HL-60 (cell line): Measurements from ENCODE around the gene IQGAP2.

Experiments
- DNase-seq, 2 experiments: peaks; one replicate each; pipeline ENCODE4 v3.0.0-alpha.2; 2010 to 2020; ENCODE audit warnings: low read depth in 1 of 2, low spot score in 1 of 2
- H3K27ac ChIP-seq: fragments of 250-450 bp; sonication (Bioruptor Pico); replicated peaks from 2 replicates; pipeline ENCODE4 v1.5.1; 2020; ENCODE audit warnings: mild to moderate bottlenecking, moderate library complexity
- H3K27me3 ChIP-seq: fragments of 250-450 bp; sonication (Bioruptor Pico); 2 replicates; pipeline ENCODE4 v1.5.1; 2021; ENCODE audit warnings: mild to moderate bottlenecking, moderate library complexity; ENCODE audit not compliant: insufficient read depth, poor library complexity, severe bottlenecking
- H3K4me3 ChIP-seq: replicated peaks from 2 replicates; pipeline ENCODE4 v1.5.1; 2011; ENCODE audit warnings: mild to moderate bottlenecking, control low read depth, low read length; ENCODE audit not compliant: insufficient read depth
- CTCF ChIP-seq: IDR thresholded peaks from one replicate; pipeline ENCODE4 v1.5.1; 2011; ENCODE audit warnings: low read length, control low read depth, inconsistent platforms; ENCODE audit not compliant: insufficient read depth
- GABPA ChIP-seq: IDR thresholded peaks from 2 replicates; pipeline ENCODE4 v1.6.1; 2012; ENCODE audit warnings: low read depth
- POLR2AphosphoS5 ChIP-seq: IDR thresholded peaks from 2 replicates; pipeline ENCODE4 v1.6.1; 2012; ENCODE audit warnings: low read depth
- SPI1 ChIP-seq: IDR thresholded peaks from 2 replicates; pipeline ENCODE4 v1.6.1; 2012; ENCODE audit warnings: low read depth, mild to moderate bottlenecking, borderline replicate concordance
- TF ChIP-seq, protein P1 (sequence below): IDR thresholded peaks from 2 replicates; pipeline ENCODE4 v1.6.1; 2012; ENCODE audit warnings: low read depth; ENCODE audit not compliant: insufficient replicate concordance

Gene IQGAP2

GRCh38 chr5:76667495-76667894 lies 264.4 kb downstream of the IQGAP2 start:
- DNase-seq: no peak
- no peak overlapping the region for H3K27ac ChIP-seq
- no peaks in the 10 kb centered on the region for H3K27me3 ChIP-seq
- H3K4me3 ChIP-seq: no peak overlapping the region
- TF ChIP-seq, protein P1, sequence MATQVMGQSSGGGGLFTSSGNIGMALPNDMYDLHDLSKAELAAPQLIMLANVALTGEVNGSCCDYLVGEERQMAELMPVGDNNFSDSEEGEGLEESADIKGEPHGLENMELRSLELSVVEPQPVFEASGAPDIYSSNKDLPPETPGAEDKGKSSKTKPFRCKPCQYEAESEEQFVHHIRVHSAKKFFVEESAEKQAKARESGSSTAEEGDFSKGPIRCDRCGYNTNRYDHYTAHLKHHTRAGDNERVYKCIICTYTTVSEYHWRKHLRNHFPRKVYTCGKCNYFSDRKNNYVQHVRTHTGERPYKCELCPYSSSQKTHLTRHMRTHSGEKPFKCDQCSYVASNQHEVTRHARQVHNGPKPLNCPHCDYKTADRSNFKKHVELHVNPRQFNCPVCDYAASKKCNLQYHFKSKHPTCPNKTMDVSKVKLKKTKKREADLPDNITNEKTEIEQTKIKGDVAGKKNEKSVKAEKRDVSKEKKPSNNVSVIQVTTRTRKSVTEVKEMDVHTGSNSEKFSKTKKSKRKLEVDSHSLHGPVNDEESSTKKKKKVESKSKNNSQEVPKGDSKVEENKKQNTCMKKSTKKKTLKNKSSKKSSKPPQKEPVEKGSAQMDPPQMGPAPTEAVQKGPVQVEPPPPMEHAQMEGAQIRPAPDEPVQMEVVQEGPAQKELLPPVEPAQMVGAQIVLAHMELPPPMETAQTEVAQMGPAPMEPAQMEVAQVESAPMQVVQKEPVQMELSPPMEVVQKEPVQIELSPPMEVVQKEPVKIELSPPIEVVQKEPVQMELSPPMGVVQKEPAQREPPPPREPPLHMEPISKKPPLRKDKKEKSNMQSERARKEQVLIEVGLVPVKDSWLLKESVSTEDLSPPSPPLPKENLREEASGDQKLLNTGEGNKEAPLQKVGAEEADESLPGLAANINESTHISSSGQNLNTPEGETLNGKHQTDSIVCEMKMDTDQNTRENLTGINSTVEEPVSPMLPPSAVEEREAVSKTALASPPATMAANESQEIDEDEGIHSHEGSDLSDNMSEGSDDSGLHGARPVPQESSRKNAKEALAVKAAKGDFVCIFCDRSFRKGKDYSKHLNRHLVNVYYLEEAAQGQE: no peak
- TF ChIP-seq SPI1: no peak
- TF ChIP-seq GABPA: no peak
- no peak for TF ChIP-seq POLR2AphosphoS5
- TF ChIP-seq CTCF: no peak

DNA sequence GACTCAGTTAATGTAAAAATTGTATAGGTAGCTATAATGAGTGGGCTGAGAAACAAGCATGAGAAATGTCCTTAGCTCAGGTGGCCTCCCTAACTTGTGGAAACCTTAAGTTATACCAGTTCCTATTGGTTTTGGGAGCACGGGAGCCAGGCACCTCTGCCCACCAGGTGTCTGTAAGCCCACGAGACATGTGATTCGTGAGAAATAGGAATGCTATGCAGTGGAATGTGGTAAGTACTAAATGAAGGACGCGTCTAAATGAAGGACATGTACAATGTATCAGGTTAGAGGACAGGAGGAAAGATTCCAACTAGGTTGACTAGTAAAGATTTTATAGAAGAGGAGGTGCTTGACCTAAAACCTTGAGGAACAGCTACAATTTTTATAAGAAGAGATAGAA lies 266.2 kb downstream of the IQGAP2 start:
- no peak for DNase-seq
- Histone ChIP-seq H3K4me3 (no peak overlapping the region), H3K27me3 (no peaks in the 10 kb centered on the region), H3K27ac (no peak overlapping the region)
- TF ChIP-seq, protein P1: no peak
- TF ChIP-seq CTCF (no peak), POLR2AphosphoS5 (no peak), GABPA (no peak), SPI1 (no peak)

GRCh38 chr5:76670508-76670907 lies 267.4 kb downstream of the IQGAP2 start:
- no peak overlapping the region for H3K27ac ChIP-seq
- no peak for TF ChIP-seq GABPA
- TF ChIP-seq SPI1: no peak
- TF ChIP-seq, protein P1: no peak
- TF ChIP-seq POLR2AphosphoS5: no peak
- no peak for TF ChIP-seq CTCF
- no peaks in the 10 kb centered on the region for H3K27me3 ChIP-seq
- no peak for DNase-seq
- no peak overlapping the region for H3K4me3 ChIP-seq
